GM12878 (cell line): ENCODE data around the gene SLC2A1. TPM values are rescaled to one million over a fixed set of nuclear protein-coding genes. Genes with fewer than 3 reads are reported as not detected.

ENCODE experiments used
- ATAC-seq: fragments of 200-7000 bp; cut with Tn5 transposase; 3 replicates; pipeline ENCODE4 v1.9.1; 2020; ENCODE audit warnings: mild to moderate bottlenecking, moderate library complexity
- BruUV-seq: library from RNA; stranded (reverse); fragments of 400-500 nt; replicated peaks from 2 replicates; lab custom pipeline; 2021; lab: Mats Ljungman, UMichigan
- CTCF ChIA-PET: fragments of 300-600 bp; sonication (Branson Sonifier 250); formaldehyde crosslinking; extraction: SDS; loops from one replicate; lab custom pipeline; 2021; ENCODE audit warnings: inconsistent platforms; lab: Yijun Ruan, JAX
- POLR2A ChIA-PET: fragments of 350-600 bp; formaldehyde crosslinking; extraction: SDS; loops from one replicate; lab custom pipeline; 2021; ENCODE audit warnings: inconsistent platforms; lab: Charles Lee
- RAD21 ChIA-PET: fragments of 300-600 bp; sonication (Branson Sonifier 250); formaldehyde crosslinking; loops from one replicate; lab custom pipeline; 2023; ENCODE audit warnings: antibody characterized with exemption; ENCODE audit not compliant: unreplicated experiment; lab: Charles Lee
- SMC1A ChIA-PET: fragments of 300-600 bp; sonication (Branson Sonifier 250); formaldehyde crosslinking; loops from one replicate; lab custom pipeline; 2023; ENCODE audit not compliant: unreplicated experiment, uncharacterized antibody; lab: Charles Lee
- DNase-seq: peaks from one replicate; pipeline ENCODE4 v3.0.0-alpha.2; 2011; ENCODE audit warnings: low read depth, low spot score
- FAIRE-seq: peaks from 3 replicates; lab custom pipeline; 2011; peaks lifted over from hg19 to GRCh38; lab: Jason Lieb, UNC
- H2AFZ ChIP-seq: 2 replicates; pipeline ENCODE4 v1.6.0; 2011; ENCODE audit warnings: low read depth, low read length, control low read depth; ENCODE audit not compliant: control insufficient read depth
- H3K27ac ChIP-seq: 2 replicates; pipeline ENCODE4 v1.5.1; 2011; ENCODE audit warnings: control low read depth; ENCODE audit not compliant: control insufficient read depth, insufficient read depth
- H3K27me3 ChIP-seq, 2 experiments: replicated peaks in 1 of 2; 2 replicates each; pipeline versions ENCODE4 v1.6.0 to v1.6.1; 2011; ENCODE audit warnings: low read length in 1 of 2; ENCODE audit not compliant: control insufficient read depth in 2 of 2, insufficient read depth in 2 of 2
- H3K36me3 ChIP-seq, 2 experiments: 2 replicates each; pipeline ENCODE4 v1.5.1; 2011; ENCODE audit warnings: low read length in 1 of 2; ENCODE audit not compliant: control insufficient read depth in 2 of 2, insufficient read depth in 2 of 2
- H3K4me1 ChIP-seq: 2 replicates; pipeline ENCODE4 v1.6.1; 2011; ENCODE audit warnings: mild to moderate bottlenecking, low read length, moderate library complexity, mixed read lengths; ENCODE audit not compliant: control insufficient read depth, insufficient read depth
- H3K4me2 ChIP-seq: 2 replicates; pipeline ENCODE4 v1.6.0; 2011; ENCODE audit warnings: control low read depth; ENCODE audit not compliant: control insufficient read depth, insufficient read depth
- H3K4me3 ChIP-seq: fragments of 200-600 bp; sonication (generic); 2 replicates; pipeline ENCODE4 v1.5.1; 2016
- H3K79me2 ChIP-seq: 2 replicates; pipeline ENCODE4 v1.6.0; 2011; ENCODE audit warnings: low read length; ENCODE audit not compliant: control insufficient read depth, insufficient read depth
- H3K9ac ChIP-seq: 2 replicates; pipeline ENCODE4 v1.8.0; 2011; ENCODE audit warnings: low read length, control low read depth, mixed read lengths; ENCODE audit not compliant: control insufficient read depth, insufficient read depth
- H3K9me3 ChIP-seq: replicated peaks from 3 replicates; pipeline ENCODE4 v1.5.1; 2011; ENCODE audit warnings: mild to moderate bottlenecking, low read length; ENCODE audit not compliant: control insufficient read depth, insufficient read depth
- H4K20me1 ChIP-seq: 2 replicates; pipeline ENCODE4 v1.6.0; 2011; ENCODE audit not compliant: control insufficient read depth, insufficient read depth
- CBX5 ChIP-seq: sonication (generic); IDR thresholded peaks from 2 replicates; pipeline ENCODE4 v1.6.1; 2016; ENCODE audit warnings: low read depth, moderate library complexity, mild to moderate bottlenecking, inconsistent platforms
- PKNOX1 ChIP-seq: fragments of 450-650 bp; IDR thresholded peaks from 2 replicates; pipeline ENCODE4 v1.6.1; 2016; ENCODE audit warnings: mild to moderate bottlenecking
- REST ChIP-seq: IDR thresholded peaks from 2 replicates; pipeline ENCODE4 v1.6.1; 2012; ENCODE audit warnings: mild to moderate bottlenecking, low read depth, low read length
- STAT3 ChIP-seq: IDR thresholded peaks from 2 replicates; pipeline ENCODE4 v1.6.1; 2011; ENCODE audit warnings: low read depth, low read length, improper control_type of control experiment
- ZNF622 ChIP-seq: fragments of 450-650 bp; IDR thresholded peaks from 2 replicates; pipeline ENCODE4 v1.6.1; 2017; ENCODE audit warnings: mild to moderate bottlenecking, inconsistent platforms
- ZZZ3 ChIP-seq: IDR thresholded peaks from 2 replicates; pipeline ENCODE4 v1.6.1; 2011; ENCODE audit warnings: low read depth; ENCODE audit not compliant: control insufficient read depth, insufficient read length
- WGBS: methylation state at CpG from one replicate; pipeline ENCODE4 v1.1.6; 2016; ENCODE audit warnings: low lambda C conversion rate; ENCODE audit not compliant: insufficient replicate concordance, insufficient coverage; ENCODE audit errors: missing lambda C conversion rate; 5-methylcytosine and 5-hydroxymethylcytosine counted together
- in situ Hi-C: fragments of 300-500 bp; cut with MboI; formaldehyde crosslinking; loops from 9 replicates; pipeline ENCODE4 v1.14.3; 2018; ENCODE audit warnings: mixed read lengths
- intact Hi-C: fragments of 100-400 bp; cut with micrococcal nuclease; formaldehyde crosslinking; loops from one replicate; pipeline ENCODE4 v1.14.2; 2022; ENCODE audit not compliant: unreplicated experiment
- polyA plus RNA-seq, 11 experiments: library from polyadenylated mRNA; depleted of rRNA in 4 of 11; unstranded in 6 of 11; stranded (reverse) in 5 of 11; fragments of >200 nt; fragmentation: Nextera tagmentation in 4 of 11; fragmentation: Illumina TruSeq in 1 of 11; extraction: Ambion mirVana in 4 of 11; extraction: Trizol in 1 of 11; gene quantifications; 1 replicate in 1 of 11; 2 replicates in 10 of 11; pipeline versions ENCODE4 v1.2.1 to v1.2.3, GENCODE V29; 2011 to 2016; ENCODE audit warnings: inconsistent platforms in 2 of 11, missing spikeins in 2 of 11, low read depth in 1 of 11
- total RNA-seq, 4 experiments: library from RNA; depleted of rRNA in 3 of 4; stranded (reverse); fragments of >200 nt in 3 of 4; fragmentation: Illumina TruSeq in 1 of 4; extraction: Trizol in 1 of 4; gene quantifications; 2 replicates each; pipeline versions ENCODE4 v1.2.1 to v1.2.3, GENCODE V29; 2013 to 2021

SLC2A1 gene
- total and polyA plus RNA-seq, 10 of the 15 experiments (the other 5 are each of a cell fraction or from before 2014, with no cell fraction given): 5.7 to 66.0 (median 44.2) TPM

- CTCF ChIA-PET: interaction anchor here (0.6 to 0.8 kb wide), 3 partner anchors 12 to 47 kb away, joined by 3 to 4 read pairs (median 3); no protein-coding TSS in a partner anchor
- RAD21 ChIA-PET: interaction anchor here (0.6 to 1.7 kb wide), 2 partner anchors 102 to 331 kb away, joined by 3 to 5 read pairs; no protein-coding TSS in a partner anchor
- BruUV-seq: no TSS peak
- SMC1A ChIA-PET: interaction anchor here (1.2 to 1.7 kb wide), 2 partner anchors 49 to 101 kb away, joined by 3 to 6 read pairs; no protein-coding TSS in a partner anchor
- Histone ChIP-seq H3K4me3 (no peak overlapping the region), H2AFZ (no peak overlapping the region), H3K36me3 (no peaks in the 10 kb centered on the region), H3K27me3 (no peaks in the 10 kb centered on the region), H3K9ac (no peak overlapping the region), H3K4me2 (no peak overlapping the region), H3K4me1 (no peaks in the 10 kb centered on the region), H3K79me2 (no peaks in the 10 kb centered on the region), H3K27ac (no peak overlapping the region), H4K20me1 (no peaks in the 10 kb centered on the region), H3K9me3 (no peaks in the 10 kb centered on the region)
- ATAC-seq (no peak), FAIRE-seq (no peak), DNase-seq (no peak)
- 76% methylated on average over 4 of the region's 4 CpGs for WGBS
- in situ Hi-C loops: no loop called here
- intact Hi-C loops: no loop called here
- POLR2A ChIA-PET: interaction anchor here (0.6 to 2.1 kb wide), 3 partner anchors 11 to 1252 kb away, joined by 3 to 5 read pairs (median 4); no protein-coding TSS in a partner anchor
- no peak for TF ChIP-seq STAT3
- no peak for TF ChIP-seq PKNOX1
- TF ChIP-seq REST: no peak
- no peak for TF ChIP-seq ZNF622
- TF ChIP-seq ZZZ3: no peak
- no peak for TF ChIP-seq CBX5
Measured at GRCh38 chr1:42971841-42972291, 13.2 kb upstream of the SLC2A1 start.
